GM23338 (cell line): ENCODE measurements around the gene IPO8. TPM values are rescaled to one million over a fixed set of nuclear protein-coding genes. Genes with fewer than 3 reads are reported as not detected.

ENCODE experiments used
- ATAC-seq: fragments of 200-7000 bp; cut with Tn5 transposase; 3 replicates; pipeline ENCODE4 v1.9.1; 2020
- DNase-seq: peaks from one replicate; pipeline ENCODE4 v3.0.0-alpha.2; 2015; ENCODE audit warnings: low spot score
- H2AFZ ChIP-seq: fragments of 200-600 bp; sonication (generic); 2 replicates; pipeline ENCODE4 v1.8.0; 2016; ENCODE audit warnings: antibody characterized with exemption, mild to moderate bottlenecking, moderate library complexity
- H3F3A ChIP-seq: fragments of 200-600 bp; sonication (generic); replicated peaks from 2 replicates; pipeline ENCODE4 v1.8.0; 2017; ENCODE audit warnings: antibody characterized with exemption, mixed run types, low read depth
- H3K27ac ChIP-seq: fragments of 200-600 bp; sonication (generic); 2 replicates; pipeline ENCODE4 v1.6.1; 2016; ENCODE audit warnings: low read depth
- H3K27me3 ChIP-seq: fragments of 200-600 bp; sonication (generic); 2 replicates; pipeline ENCODE4 v1.8.0; 2016; ENCODE audit warnings: mild to moderate bottlenecking, mixed run types, moderate library complexity; ENCODE audit not compliant: insufficient read depth
- H3K36me3 ChIP-seq: fragments of 200-600 bp; sonication (generic); 2 replicates; pipeline ENCODE4 v1.8.0; 2016; ENCODE audit warnings: mild to moderate bottlenecking; ENCODE audit not compliant: insufficient read depth
- H3K4me1 ChIP-seq: fragments of 200-600 bp; sonication (generic); 2 replicates; pipeline ENCODE4 v1.8.0; 2016; ENCODE audit warnings: mild to moderate bottlenecking, moderate library complexity; ENCODE audit not compliant: insufficient read depth
- H3K4me2 ChIP-seq: fragments of 200-600 bp; sonication (generic); 2 replicates; pipeline ENCODE4 v1.7.1; 2017; ENCODE audit warnings: mixed run types
- H3K4me3 ChIP-seq: fragments of 200-600 bp; sonication (generic); 2 replicates; pipeline ENCODE4 v1.6.1; 2016; ENCODE audit warnings: mixed run types
- H3K79me2 ChIP-seq: fragments of 200-600 bp; sonication (generic); replicated peaks from 2 replicates; pipeline ENCODE4 v1.8.0; 2017; ENCODE audit warnings: mild to moderate bottlenecking; ENCODE audit not compliant: insufficient read depth
- H3K9me2 ChIP-seq: fragments of 200-600 bp; sonication (generic); 2 replicates; pipeline ENCODE4 v1.8.0; 2017; ENCODE audit not compliant: insufficient read depth
- H4K20me1 ChIP-seq: fragments of 200-600 bp; sonication (generic); replicated peaks from 2 replicates; pipeline ENCODE4 v1.8.0; 2017; ENCODE audit warnings: mild to moderate bottlenecking; ENCODE audit not compliant: insufficient read depth
- H3K27ac Mint-ChIP-seq: 2 replicates; pipeline ENCODE4 v1.8.0; 2020; ENCODE audit warnings: inconsistent platforms, mild to moderate bottlenecking, moderate library complexity, mixed read lengths
- H3K27me3 Mint-ChIP-seq: 3 replicates; pipeline ENCODE4 v1.8.0; 2022; ENCODE audit warnings: low read depth, mild to moderate bottlenecking, moderate library complexity, mixed read lengths, inconsistent platforms; ENCODE audit not compliant: insufficient read depth, poor library complexity
- H3K36me3 Mint-ChIP-seq: 3 replicates; pipeline ENCODE4 v1.8.0; 2021; ENCODE audit warnings: low read depth, mild to moderate bottlenecking, inconsistent platforms, moderate library complexity, mixed read lengths
- H3K4me1 Mint-ChIP-seq: 3 replicates; pipeline ENCODE4 v1.8.0; 2020; ENCODE audit warnings: mild to moderate bottlenecking, inconsistent platforms, mixed read lengths
- H3K4me3 Mint-ChIP-seq: 3 replicates; pipeline ENCODE4 v1.8.0; 2021; ENCODE audit warnings: moderate library complexity, mild to moderate bottlenecking, inconsistent platforms, mixed read lengths
- H3K9me3 Mint-ChIP-seq: 3 replicates; pipeline ENCODE4 v1.8.0; 2020; ENCODE audit warnings: moderate library complexity, mild to moderate bottlenecking, inconsistent platforms, mixed read lengths
- CREB1 ChIP-seq: fragments of 250-450 bp; sonication (Bioruptor Pico); IDR thresholded peaks from 2 replicates; pipeline ENCODE4 v1.5.0; 2020; ENCODE audit warnings: low read depth, mild to moderate bottlenecking, moderate library complexity
- CTCF ChIP-seq, 2 experiments: fragments of 200-600 bp in 1 of 2; sonication (generic) in 1 of 2; conservative IDR thresholded peaks; 2 replicates each; pipeline versions ENCODE4 v1.5.1 to v1.6.1; 2016 to 2017; ENCODE audit warnings: antibody characterized with exemption in 2 of 2, low read depth in 2 of 2, mild to moderate bottlenecking in 2 of 2, moderate library complexity in 1 of 2
- ETS1 ChIP-seq: IDR thresholded peaks from 2 replicates; pipeline ENCODE4 v1.6.1; 2016; ENCODE audit warnings: antibody characterized with exemption
- EZH2 ChIP-seq: fragments of 200-600 bp; sonication (generic); IDR thresholded peaks from one replicate; pipeline ENCODE4 v1.8.0; 2017; ENCODE audit warnings: antibody characterized with exemption, mild to moderate bottlenecking, low read depth; ENCODE audit not compliant: unreplicated experiment
- EZH2phosphoT487 ChIP-seq: fragments of 200-600 bp; sonication (generic); IDR thresholded peaks from one replicate; pipeline ENCODE4 v1.8.1; 2018; ENCODE audit warnings: antibody characterized with exemption; ENCODE audit not compliant: unreplicated experiment
- JUNB ChIP-seq: IDR thresholded peaks from one replicate; pipeline ENCODE4 v1.6.1; 2016; ENCODE audit warnings: antibody characterized with exemption; ENCODE audit not compliant: unreplicated experiment
- NANOG ChIP-seq: IDR thresholded peaks from 2 replicates; pipeline ENCODE4 v1.6.1; 2016; ENCODE audit warnings: antibody characterized with exemption, borderline replicate concordance
- POLR2AphosphoS5 ChIP-seq: IDR thresholded peaks from 2 replicates; pipeline ENCODE4 v1.6.1; 2016; ENCODE audit warnings: antibody characterized with exemption, low read depth
- STAT1 ChIP-seq: IDR thresholded peaks from one replicate; pipeline ENCODE4 v1.6.1; 2016; ENCODE audit warnings: antibody characterized with exemption; ENCODE audit not compliant: unreplicated experiment
- ZNF114 ChIP-seq: fragments of 250-450 bp; sonication (Bioruptor Pico); IDR thresholded peaks from 2 replicates; pipeline ENCODE4 v1.5.0; 2020; ENCODE audit warnings: mild to moderate bottlenecking, moderate library complexity
- ZNF331 ChIP-seq: fragments of 250-450 bp; sonication (Bioruptor Pico); IDR thresholded peaks from 2 replicates; pipeline ENCODE4 v1.5.0; 2020; ENCODE audit warnings: low read depth, mild to moderate bottlenecking, moderate library complexity
- polyA plus RNA-seq: library from polyadenylated mRNA; unstranded; fragments of >200 nt; fragmentation: Nextera tagmentation; extraction: Ambion mirVana; gene quantifications from 2 replicates; pipeline ENCODE4 v1.2.1, GENCODE V29; 2016
- total RNA-seq: library from RNA; depleted of rRNA; stranded (reverse); fragments of >200 nt; shearing (Covaris generic); gene quantifications from 2 replicates; pipeline ENCODE4 v1.2.3, GENCODE V29; 2014
- TF ChIP-seq, protein P1 (sequence below): IDR thresholded peaks from one replicate; pipeline ENCODE4 v1.6.1; 2018; ENCODE audit warnings: antibody characterized with exemption; ENCODE audit not compliant: unreplicated experiment
- TF ChIP-seq, protein P2 (sequence below): fragments of 250-450 bp; sonication (Bioruptor Pico); IDR thresholded peaks from 2 replicates; pipeline ENCODE4 v1.5.0; 2020; ENCODE audit warnings: mild to moderate bottlenecking, moderate library complexity

The IPO8 gene
- total and polyA plus RNA-seq, 2 experiments from 2014 or later: 13.4 to 53.6 TPM

GRCh38 chr12:30725739-30726138, 30.1 kb upstream of the IPO8 start:
- H3K4me3 ChIP-seq: no peak overlapping the region
- H3K9me2 ChIP-seq: no peaks in the 10 kb centered on the region
- H3K79me2 ChIP-seq: peaks cover 21% of the 10 kb centered on the region
- H4K20me1 ChIP-seq: peaks cover 12% of the 10 kb centered on the region
- Mint-ChIP-seq H3K9me3 (no peaks in the 10 kb centered on the region), H3K27ac (no peak overlapping the region), H3K4me3 (no peak overlapping the region), H3K4me1 (no peaks in the 10 kb centered on the region), H3K27me3 (no peaks in the 10 kb centered on the region), H3K36me3 (peaks cover 49% of the 10 kb centered on the region)
- H3K36me3 ChIP-seq: peaks cover 22% of the 10 kb centered on the region; the same call in 1 of the 2 replicates
- H3F3A ChIP-seq: no peaks in the 10 kb centered on the region
- no peak for TF ChIP-seq EZH2
- no peak for TF ChIP-seq ZNF114 (CRISPR knock-in tag)
- TF ChIP-seq, protein P1, sequence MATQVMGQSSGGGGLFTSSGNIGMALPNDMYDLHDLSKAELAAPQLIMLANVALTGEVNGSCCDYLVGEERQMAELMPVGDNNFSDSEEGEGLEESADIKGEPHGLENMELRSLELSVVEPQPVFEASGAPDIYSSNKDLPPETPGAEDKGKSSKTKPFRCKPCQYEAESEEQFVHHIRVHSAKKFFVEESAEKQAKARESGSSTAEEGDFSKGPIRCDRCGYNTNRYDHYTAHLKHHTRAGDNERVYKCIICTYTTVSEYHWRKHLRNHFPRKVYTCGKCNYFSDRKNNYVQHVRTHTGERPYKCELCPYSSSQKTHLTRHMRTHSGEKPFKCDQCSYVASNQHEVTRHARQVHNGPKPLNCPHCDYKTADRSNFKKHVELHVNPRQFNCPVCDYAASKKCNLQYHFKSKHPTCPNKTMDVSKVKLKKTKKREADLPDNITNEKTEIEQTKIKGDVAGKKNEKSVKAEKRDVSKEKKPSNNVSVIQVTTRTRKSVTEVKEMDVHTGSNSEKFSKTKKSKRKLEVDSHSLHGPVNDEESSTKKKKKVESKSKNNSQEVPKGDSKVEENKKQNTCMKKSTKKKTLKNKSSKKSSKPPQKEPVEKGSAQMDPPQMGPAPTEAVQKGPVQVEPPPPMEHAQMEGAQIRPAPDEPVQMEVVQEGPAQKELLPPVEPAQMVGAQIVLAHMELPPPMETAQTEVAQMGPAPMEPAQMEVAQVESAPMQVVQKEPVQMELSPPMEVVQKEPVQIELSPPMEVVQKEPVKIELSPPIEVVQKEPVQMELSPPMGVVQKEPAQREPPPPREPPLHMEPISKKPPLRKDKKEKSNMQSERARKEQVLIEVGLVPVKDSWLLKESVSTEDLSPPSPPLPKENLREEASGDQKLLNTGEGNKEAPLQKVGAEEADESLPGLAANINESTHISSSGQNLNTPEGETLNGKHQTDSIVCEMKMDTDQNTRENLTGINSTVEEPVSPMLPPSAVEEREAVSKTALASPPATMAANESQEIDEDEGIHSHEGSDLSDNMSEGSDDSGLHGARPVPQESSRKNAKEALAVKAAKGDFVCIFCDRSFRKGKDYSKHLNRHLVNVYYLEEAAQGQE: no peak
- TF ChIP-seq POLR2AphosphoS5: no peak
- TF ChIP-seq STAT1: no peak
- TF ChIP-seq CREB1 (CRISPR knock-in tag): no peak
- TF ChIP-seq JUNB: no peak
- TF ChIP-seq ZNF331 (CRISPR knock-in tag): no peak
- TF ChIP-seq NANOG: no peak
- TF ChIP-seq EZH2phosphoT487: no peak
- TF ChIP-seq, protein P2, sequence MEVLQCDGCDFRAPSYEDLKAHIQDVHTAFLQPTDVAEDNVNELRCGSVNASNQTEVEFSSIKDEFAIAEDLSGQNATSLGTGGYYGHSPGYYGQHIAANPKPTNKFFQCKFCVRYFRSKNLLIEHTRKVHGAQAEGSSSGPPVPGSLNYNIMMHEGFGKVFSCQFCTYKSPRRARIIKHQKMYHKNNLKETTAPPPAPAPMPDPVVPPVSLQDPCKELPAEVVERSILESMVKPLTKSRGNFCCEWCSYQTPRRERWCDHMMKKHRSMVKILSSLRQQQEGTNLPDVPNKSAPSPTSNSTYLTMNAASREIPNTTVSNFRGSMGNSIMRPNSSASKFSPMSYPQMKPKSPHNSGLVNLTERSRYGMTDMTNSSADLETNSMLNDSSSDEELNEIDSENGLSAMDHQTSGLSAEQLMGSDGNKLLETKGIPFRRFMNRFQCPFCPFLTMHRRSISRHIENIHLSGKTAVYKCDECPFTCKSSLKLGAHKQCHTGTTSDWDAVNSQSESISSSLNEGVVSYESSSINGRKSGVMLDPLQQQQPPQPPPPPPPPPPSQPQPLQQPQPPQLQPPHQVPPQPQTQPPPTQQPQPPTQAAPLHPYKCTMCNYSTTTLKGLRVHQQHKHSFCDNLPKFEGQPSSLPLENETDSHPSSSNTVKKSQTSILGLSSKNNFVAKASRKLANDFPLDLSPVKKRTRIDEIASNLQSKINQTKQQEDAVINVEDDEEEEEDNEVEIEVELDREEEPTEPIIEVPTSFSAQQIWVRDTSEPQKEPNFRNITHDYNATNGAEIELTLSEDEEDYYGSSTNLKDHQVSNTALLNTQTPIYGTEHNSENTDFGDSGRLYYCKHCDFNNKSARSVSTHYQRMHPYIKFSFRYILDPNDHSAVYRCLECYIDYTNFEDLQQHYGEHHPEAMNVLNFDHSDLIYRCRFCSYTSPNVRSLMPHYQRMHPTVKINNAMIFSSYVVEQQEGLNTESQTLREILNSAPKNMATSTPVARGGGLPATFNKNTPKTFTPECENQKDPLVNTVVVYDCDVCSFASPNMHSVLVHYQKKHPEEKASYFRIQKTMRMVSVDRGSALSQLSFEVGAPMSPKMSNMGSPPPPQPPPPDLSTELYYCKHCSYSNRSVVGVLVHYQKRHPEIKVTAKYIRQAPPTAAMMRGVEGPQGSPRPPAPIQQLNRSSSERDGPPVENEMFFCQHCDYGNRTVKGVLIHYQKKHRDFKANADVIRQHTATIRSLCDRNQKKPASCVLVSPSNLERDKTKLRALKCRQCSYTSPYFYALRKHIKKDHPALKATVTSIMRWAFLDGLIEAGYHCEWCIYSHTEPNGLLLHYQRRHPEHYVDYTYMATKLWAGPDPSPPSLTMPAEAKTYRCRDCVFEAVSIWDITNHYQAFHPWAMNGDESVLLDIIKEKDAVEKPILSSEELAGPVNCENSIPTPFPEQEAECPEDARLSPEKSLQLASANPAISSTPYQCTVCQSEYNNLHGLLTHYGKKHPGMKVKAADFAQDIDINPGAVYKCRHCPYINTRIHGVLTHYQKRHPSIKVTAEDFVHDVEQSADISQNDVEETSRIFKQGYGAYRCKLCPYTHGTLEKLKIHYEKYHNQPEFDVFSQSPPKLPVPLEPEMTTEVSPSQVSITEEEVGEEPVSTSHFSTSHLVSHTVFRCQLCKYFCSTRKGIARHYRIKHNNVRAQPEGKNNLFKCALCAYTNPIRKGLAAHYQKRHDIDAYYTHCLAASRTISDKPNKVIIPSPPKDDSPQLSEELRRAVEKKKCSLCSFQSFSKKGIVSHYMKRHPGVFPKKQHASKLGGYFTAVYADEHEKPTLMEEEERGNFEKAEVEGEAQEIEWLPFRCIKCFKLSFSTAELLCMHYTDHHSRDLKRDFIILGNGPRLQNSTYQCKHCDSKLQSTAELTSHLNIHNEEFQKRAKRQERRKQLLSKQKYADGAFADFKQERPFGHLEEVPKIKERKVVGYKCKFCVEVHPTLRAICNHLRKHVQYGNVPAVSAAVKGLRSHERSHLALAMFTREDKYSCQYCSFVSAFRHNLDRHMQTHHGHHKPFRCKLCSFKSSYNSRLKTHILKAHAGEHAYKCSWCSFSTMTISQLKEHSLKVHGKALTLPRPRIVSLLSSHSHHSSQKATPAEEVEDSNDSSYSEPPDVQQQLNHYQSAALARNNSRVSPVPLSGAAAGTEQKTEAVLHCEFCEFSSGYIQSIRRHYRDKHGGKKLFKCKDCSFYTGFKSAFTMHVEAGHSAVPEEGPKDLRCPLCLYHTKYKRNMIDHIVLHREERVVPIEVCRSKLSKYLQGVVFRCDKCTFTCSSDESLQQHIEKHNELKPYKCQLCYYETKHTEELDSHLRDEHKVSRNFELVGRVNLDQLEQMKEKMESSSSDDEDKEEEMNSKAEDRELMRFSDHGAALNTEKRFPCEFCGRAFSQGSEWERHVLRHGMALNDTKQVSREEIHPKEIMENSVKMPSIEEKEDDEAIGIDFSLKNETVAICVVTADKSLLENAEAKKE: no peak
- no peak for TF ChIP-seq CTCF (conservative IDR thresholded peaks at IDR 0.05; ENCODE audit: low read depth in 2 of 2)
- TF ChIP-seq ETS1: no peak
- H2AFZ ChIP-seq: no peak overlapping the region
- DNase-seq (no peak), ATAC-seq (no peak)
- no peaks in the 10 kb centered on the region for H3K27me3 ChIP-seq
- H3K4me2 ChIP-seq: no peak overlapping the region
- no peak overlapping the region for H3K27ac ChIP-seq
- H3K4me1 ChIP-seq: no peaks in the 10 kb centered on the region
